Activated CD8-positive, alpha-beta T cell treated with anti-CD3 and anti-CD28 coated beads, Interleukin-2, amount 10 ng/mL, durations not matched to agents 7 days and 5 days (primary cell): ENCODE results near the gene ELMOD3. TPM values are rescaled to one million over a fixed set of nuclear protein-coding genes. Genes with fewer than 3 reads are reported as not detected.
"Not testable (repeated sequence)": the region's sequence is repeated elsewhere in the genome, so short reads cannot be mapped to it uniquely, and the experiment has no call there.

Source experiments
- ATAC-seq: fragments of 150-1000 bp; cut with Tn5 transposase; one replicate; pipeline ENCODE4 v1.10.0; 2021; ENCODE audit warnings: moderate library complexity
- CTCF ChIA-PET: fragments of 350-600 bp; sonication (Branson Sonifier 250); formaldehyde crosslinking; loops from one replicate; lab custom pipeline; 2021; ENCODE audit warnings: antibody characterized with exemption; lab: Charles Lee
- POLR2A ChIA-PET: fragments of 350-600 bp; sonication (Branson Sonifier 250); formaldehyde crosslinking; loops from one replicate; lab custom pipeline; 2021; ENCODE audit warnings: antibody characterized with exemption; lab: Charles Lee
- DNase-seq: peaks from one replicate; pipeline ENCODE4 v3.0.0-alpha.2; 2020
- H3K27ac Mint-ChIP-seq: one replicate; pipeline ENCODE4 v1.8.0; 2021; ENCODE audit warnings: mild to moderate bottlenecking, mixed read lengths
- H3K27me3 Mint-ChIP-seq: one replicate; pipeline ENCODE4 v1.8.0; 2021; ENCODE audit warnings: low read depth, mixed read lengths
- H3K36me3 Mint-ChIP-seq: one replicate; pipeline ENCODE4 v1.8.0; 2021; ENCODE audit warnings: low read depth, mixed read lengths
- H3K4me1 Mint-ChIP-seq: one replicate; pipeline ENCODE4 v1.8.0; 2021; ENCODE audit warnings: low read depth, mixed read lengths
- H3K4me3 Mint-ChIP-seq: one replicate; pipeline ENCODE4 v1.8.0; 2021; ENCODE audit warnings: mild to moderate bottlenecking, mixed read lengths
- H3K9me3 Mint-ChIP-seq: one replicate; pipeline ENCODE4 v1.8.0; 2022; ENCODE audit warnings: mixed read lengths; ENCODE audit not compliant: insufficient read depth
- total RNA-seq, 2 experiments: library from RNA; stranded (reverse); gene quantifications; one replicate each; pipeline ENCODE4 v1.2.3, GENCODE V29; 2021

Gene ELMOD3
- total RNA-seq, 2 experiments from 2014 or later, result 14.4 to 19.9 TPM

DNA sequence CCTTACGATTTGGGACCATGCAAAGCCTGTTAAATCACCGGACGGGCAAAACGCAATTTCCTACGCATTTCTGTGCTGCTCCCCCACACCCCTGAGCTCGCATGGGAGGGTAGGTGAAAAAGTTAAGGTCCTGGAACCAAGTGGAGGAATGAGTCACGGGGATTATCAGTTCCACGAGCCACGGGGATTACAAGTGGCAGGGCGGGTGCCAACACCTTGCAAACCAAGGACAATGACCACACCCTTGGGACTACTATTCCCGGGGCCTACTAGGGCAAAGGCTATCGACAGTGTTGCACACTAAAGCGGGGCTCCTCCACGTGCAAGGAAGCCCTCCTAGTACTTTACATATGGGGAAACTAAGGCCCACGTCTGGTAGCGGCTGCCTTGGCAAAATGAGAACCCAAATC, 688 bp upstream of the ELMOD3 start:
- CTCF ChIA-PET, result interaction anchor here (0.7 to 2.4 kb wide), 9 partner anchors 11 to 198 kb away, joined by 3 to 12 read pairs (median 4); partner anchors contain the start of genes MAT2A and TGOLN2
- H3K36me3 Mint-ChIP-seq, result peaks cover 56% of the 10 kb centered on the region
- DNase-seq, result no peak

DNA sequence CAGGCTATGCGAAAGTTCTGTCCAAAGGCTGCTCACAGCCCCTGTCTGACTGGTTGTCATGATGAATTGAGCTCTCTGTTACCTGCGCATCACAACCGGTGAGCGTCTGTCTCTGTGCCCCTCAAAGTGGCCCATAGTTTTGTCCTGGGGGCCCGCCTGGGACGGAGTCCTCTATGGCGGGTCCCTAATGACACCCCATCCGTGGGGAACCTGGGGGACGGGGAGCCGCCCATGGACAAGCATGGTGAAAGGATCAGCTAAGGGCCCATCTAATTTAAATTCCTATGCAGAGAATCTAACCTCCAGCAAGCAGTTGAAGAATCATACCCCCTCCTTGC, 473 bp downstream of the ELMOD3 start:
- peak overlapping the region; percentile 99 for H3K27ac Mint-ChIP-seq
- DNase-seq (no peak), ATAC-seq (no peak)
- H3K4me3 Mint-ChIP-seq, result peak overlapping the region; percentile 99
- peaks cover 45% of the 10 kb centered on the region for H3K4me1 Mint-ChIP-seq
- CTCF ChIA-PET, result interaction anchor here (0.9 to 2.4 kb wide), 9 partner anchors 9 to 282 kb away, joined by 3 to 12 read pairs (median 5); partner anchors contain the start of genes MAT2A and TGOLN2
- no peaks in the 10 kb centered on the region for H3K27me3 Mint-ChIP-seq
- POLR2A ChIA-PET, result interaction anchor here (0.7 to 3.0 kb wide), 22 partner anchors 8 to 447 kb away, joined by 3 to 54 read pairs (median 4); partner anchors contain the start of genes GGCX, MAT2A and TGOLN2
- no peaks in the 10 kb centered on the region for H3K9me3 Mint-ChIP-seq
- peaks cover 53% of the 10 kb centered on the region for H3K36me3 Mint-ChIP-seq

More for the DNA sequence above, 688 bp upstream of the ELMOD3 start:
- H3K27ac Mint-ChIP-seq, result peak overlapping the region; percentile 99
- H3K27me3 Mint-ChIP-seq, result no peaks in the 10 kb centered on the region
- POLR2A ChIA-PET, result interaction anchor here (0.6 to 3.0 kb wide), 19 partner anchors 10 to 445 kb away, joined by 3 to 54 read pairs (median 4); partner anchors contain the start of genes GGCX, MAT2A and TGOLN2
- no peaks in the 10 kb centered on the region for H3K9me3 Mint-ChIP-seq
- peaks cover 47% of the 10 kb centered on the region for H3K4me1 Mint-ChIP-seq
- ATAC-seq, result no peak
- peak overlapping the region; percentile 99 for H3K4me3 Mint-ChIP-seq

DNA sequence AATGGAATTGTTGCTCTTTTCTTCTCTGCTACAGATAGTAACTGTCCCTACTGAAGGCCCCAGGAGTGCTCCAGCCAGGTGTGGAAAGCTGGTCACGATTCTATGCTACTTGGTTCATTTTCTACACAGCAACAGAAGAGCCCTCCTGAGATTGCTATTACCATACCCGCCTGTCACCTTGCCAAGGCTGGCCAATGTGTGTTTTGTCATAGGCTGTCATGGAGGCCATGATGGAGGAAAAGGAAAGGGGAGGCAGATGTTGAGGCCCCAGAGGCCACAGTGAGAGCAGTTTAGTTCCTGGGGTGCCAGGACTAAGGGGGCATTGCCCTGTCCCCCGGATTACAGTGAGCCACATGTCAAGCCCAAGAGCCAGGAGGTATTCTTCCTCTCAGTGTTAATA, 952 bp downstream of the ELMOD3 start:
- Mint-ChIP-seq H3K4me3 (peak overlapping the region; percentile 99), H3K4me1 (peaks cover 45% of the 10 kb centered on the region), H3K36me3 (peaks cover 48% of the 10 kb centered on the region), H3K27me3 (no peaks in the 10 kb centered on the region), H3K9me3 (no peaks in the 10 kb centered on the region), H3K27ac (peak overlapping the region; percentile 50)
- ATAC-seq (no peak), DNase-seq (no peak)
- ChIA-PET CTCF (interaction anchor here (1.1 to 2.4 kb wide), 6 partner anchors 29 to 282 kb away, joined by 4 to 12 read pairs (median 6); partner anchors contain the start of genes MAT2A and TGOLN2), POLR2A (interaction anchor here (0.9 to 3.0 kb wide), 6 partner anchors 9 to 239 kb away, joined by 3 to 54 read pairs (median 6); partner anchors contain the start of genes MAT2A and TGOLN2)

DNA sequence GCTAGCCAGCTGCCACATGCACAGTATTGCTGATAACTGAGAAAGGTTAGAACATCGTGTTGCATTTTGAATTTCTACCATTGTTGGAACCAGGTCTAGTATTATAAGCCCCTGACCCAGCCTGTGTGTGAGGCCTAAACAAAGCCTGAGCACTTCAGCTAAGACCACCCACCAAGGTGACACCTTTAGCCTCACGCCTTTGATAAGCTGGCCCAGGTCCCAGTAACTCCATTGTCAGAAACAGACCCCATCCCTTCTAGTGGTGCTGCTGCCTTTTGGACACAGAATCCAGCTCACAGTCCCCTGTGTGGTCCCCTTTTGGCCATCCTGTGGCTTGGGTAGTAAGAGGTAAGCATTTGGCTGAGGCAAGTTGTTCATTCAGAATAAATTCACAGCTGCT, 1.6 kb downstream of the ELMOD3 start:
- Mint-ChIP-seq H3K4me3 (peak overlapping the region; percentile 99), H3K27me3 (no peaks in the 10 kb centered on the region), H3K36me3 (peaks cover 44% of the 10 kb centered on the region), H3K4me1 (peaks cover 45% of the 10 kb centered on the region), H3K27ac (no peak overlapping the region), H3K9me3 (no peaks in the 10 kb centered on the region)
- ATAC-seq (no peak), DNase-seq (no peak)
- ChIA-PET CTCF (interaction anchor here (1.1 kb wide), 1 partner anchor 194 kb away, joined by 4 read pairs; no protein-coding TSS in a partner anchor), POLR2A (interaction anchor here (0.6 to 1.8 kb wide), 3 partner anchors 27 to 206 kb away, joined by 3 to 6 read pairs (median 4); partner anchors contain the start of gene MAT2A)

DNA sequence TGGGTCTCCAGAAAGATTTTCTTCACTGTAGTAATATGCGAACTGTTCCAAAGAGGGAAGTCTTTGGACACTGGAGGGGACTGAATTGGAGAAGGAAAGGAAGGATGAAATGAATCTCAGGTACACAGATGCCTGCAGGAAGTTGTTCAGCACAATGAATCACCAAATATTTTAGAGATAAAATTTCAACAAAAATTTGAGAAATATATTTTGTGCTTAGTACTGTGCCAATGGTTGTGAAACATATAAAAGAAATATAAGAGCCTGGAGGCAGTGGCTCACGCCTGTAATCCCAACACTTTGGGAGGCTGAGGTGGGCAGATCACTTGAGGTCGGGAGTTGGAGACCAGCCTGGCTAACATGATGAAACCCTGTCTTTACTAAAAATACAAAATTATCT, 3.2 kb downstream of the ELMOD3 start:
- Mint-ChIP-seq H3K27ac (no peak overlapping the region), H3K36me3 (peaks cover 44% of the 10 kb centered on the region), H3K4me1 (peaks cover 38% of the 10 kb centered on the region), H3K9me3 (no peaks in the 10 kb centered on the region), H3K4me3 (no peak overlapping the region), H3K27me3 (no peaks in the 10 kb centered on the region)
- ATAC-seq, result no peak
- CTCF ChIA-PET, result interaction anchor here (1.2 to 1.3 kb wide), 2 partner anchors 62 to 198 kb away, joined by 3 to 4 read pairs; no protein-coding TSS in a partner anchor
- DNase-seq, result no peak
- POLR2A ChIA-PET, result interaction anchor here (1.8 kb wide), 1 partner anchor 181 kb away, joined by 6 read pairs; the partner anchor contains the start of gene MAT2A

DNA sequence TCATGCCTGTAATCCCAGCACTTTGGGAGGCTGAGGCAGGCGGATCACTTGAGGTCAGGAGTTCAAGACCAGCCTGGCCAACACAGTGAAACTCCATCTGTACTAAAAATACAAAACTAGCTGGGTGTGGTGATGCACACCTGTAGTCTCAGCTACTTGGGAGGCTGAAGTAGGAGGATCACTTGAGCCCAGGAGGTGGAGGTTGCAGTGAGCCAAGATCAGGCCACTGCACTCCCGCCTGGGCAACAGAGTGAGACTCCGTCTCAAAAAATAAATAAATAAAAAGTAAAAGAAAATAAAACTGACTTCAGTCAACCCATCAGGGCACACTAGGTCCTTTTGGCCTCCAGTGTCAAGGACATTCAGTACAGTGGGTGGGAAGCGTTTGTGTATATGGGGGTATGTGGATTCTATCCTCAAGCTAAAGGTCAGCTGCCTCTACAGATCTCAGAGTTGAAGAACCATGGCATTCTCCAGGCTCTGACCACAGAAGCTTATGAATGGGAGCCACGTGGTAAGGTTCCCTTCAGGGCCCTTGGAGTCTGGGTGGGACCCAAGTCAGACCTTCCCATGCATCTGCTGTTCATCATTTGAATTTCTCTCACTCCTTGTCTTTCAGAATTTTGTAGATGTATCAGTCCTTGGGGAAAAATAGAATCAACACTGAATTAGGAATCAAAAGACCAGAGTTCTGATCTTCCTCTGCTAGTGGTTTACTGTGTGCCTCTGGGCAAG, 8.3 kb downstream of the ELMOD3 start:
- ATAC-seq, H3K4me1 Mint-ChIP-seq, H3K4me3 Mint-ChIP-seq, DNase-seq, H3K27ac Mint-ChIP-seq, CTCF ChIA-PET, H3K27me3 Mint-ChIP-seq, H3K9me3 Mint-ChIP-seq: not testable (repeated sequence)
- peaks cover 27% of the 10 kb centered on the region for H3K36me3 Mint-ChIP-seq
- POLR2A ChIA-PET, result interaction anchor here (1.4 kb wide), 1 partner anchor 8 kb away, joined by 5 read pairs; the partner anchor contains the start of genes ELMOD3 and RETSAT

DNA sequence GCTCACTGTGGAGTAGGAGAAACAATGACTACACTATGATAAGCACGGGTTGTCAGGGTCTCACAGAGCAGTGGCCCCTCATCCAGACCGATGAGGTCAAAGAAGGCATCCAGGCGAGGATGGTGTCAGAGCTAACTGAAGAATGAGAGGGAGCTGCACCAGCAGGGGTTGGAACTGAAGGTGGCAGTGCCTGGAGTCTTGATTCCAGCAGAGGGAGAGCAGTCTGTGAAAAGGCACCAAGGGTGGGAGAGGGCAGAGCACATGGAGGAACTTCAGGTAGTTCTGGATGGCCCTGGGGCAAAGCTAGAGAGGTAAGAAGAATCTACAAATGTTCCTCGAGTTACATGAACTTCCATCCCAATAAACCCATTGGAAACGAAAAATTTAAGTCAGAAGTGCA, 12.6 kb downstream of the ELMOD3 start:
- ATAC-seq, result no peak
- no peak overlapping the region for H3K27ac Mint-ChIP-seq
- ChIA-PET CTCF (no interaction called here), POLR2A (interaction anchor here (1.9 kb wide), 1 partner anchor 39 kb away, joined by 5 read pairs; the partner anchor contains the start of gene TGOLN2)
- H3K36me3 Mint-ChIP-seq, result peaks cover 10% of the 10 kb centered on the region
- H3K4me3 Mint-ChIP-seq, result no peak overlapping the region
- no peak for DNase-seq
- H3K27me3 Mint-ChIP-seq, result no peaks in the 10 kb centered on the region
- no peaks in the 10 kb centered on the region for H3K9me3 Mint-ChIP-seq
- no peaks in the 10 kb centered on the region for H3K4me1 Mint-ChIP-seq

DNA sequence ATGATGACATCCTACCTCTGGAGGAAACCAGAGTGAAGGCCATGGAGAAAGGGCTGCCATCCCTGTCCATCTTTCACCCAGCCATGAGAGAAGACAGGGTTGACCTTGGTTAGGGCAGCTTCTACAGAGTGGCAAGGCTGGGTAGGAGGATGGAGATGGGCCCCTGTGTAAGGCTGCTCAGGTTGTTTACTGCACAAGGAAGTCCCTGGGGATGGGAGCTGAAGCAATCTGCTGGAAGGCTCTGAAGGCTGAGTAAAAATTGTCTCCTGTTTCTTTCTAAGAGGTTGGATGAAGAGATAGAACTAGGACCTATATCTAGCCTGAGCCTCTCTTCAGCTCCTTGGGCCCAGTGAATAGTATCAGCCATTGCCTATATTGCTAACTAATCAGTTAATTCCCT, 14.4 kb downstream of the ELMOD3 start:
- DNase-seq, result no peak
- Mint-ChIP-seq H3K4me3 (no peak overlapping the region), H3K27me3 (no peaks in the 10 kb centered on the region), H3K27ac (peak overlapping the region; percentile 46), H3K36me3 (peaks cover 7% of the 10 kb centered on the region), H3K4me1 (no peaks in the 10 kb centered on the region), H3K9me3 (no peaks in the 10 kb centered on the region)
- POLR2A ChIA-PET, result no interaction called here
- ATAC-seq, result no peak
- CTCF ChIA-PET, result no interaction called here

DNA sequence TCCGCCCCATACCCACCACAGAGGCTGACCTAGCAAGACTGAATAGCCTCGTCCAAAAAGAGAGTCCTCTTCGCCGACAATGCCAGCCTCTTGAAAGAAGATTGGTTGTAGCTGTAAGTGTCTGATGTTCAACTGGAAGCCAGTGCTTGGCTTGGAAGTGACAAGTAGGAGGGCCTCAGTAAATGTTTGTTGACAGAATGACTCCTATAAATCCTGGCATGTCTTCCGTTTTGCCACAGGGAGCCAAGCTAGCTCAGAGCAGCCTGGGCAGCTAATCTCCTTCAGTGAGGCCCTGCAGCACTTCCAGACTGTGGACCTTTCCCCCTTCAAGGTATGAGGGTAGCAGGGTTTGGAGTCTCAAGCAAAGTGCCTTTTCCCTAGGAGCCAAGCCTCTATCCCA, 14.9 kb downstream of the ELMOD3 start:
- DNase-seq (no peak), ATAC-seq (no peak)
- H3K4me3 Mint-ChIP-seq, result no peak overlapping the region
- ChIA-PET POLR2A (interaction anchor here (1.1 kb wide), 1 partner anchor 15 kb away, joined by 5 read pairs; the partner anchor contains the start of genes ELMOD3 and RETSAT), CTCF (interaction anchor here (0.6 kb wide), 1 partner anchor 14 kb away, joined by 3 read pairs; no protein-coding TSS in a partner anchor)
- H3K9me3 Mint-ChIP-seq, result no peaks in the 10 kb centered on the region
- peaks cover 9% of the 10 kb centered on the region for H3K36me3 Mint-ChIP-seq
- no peak overlapping the region for H3K27ac Mint-ChIP-seq
- H3K4me1 Mint-ChIP-seq, result no peaks in the 10 kb centered on the region
- no peaks in the 10 kb centered on the region for H3K27me3 Mint-ChIP-seq

DNA sequence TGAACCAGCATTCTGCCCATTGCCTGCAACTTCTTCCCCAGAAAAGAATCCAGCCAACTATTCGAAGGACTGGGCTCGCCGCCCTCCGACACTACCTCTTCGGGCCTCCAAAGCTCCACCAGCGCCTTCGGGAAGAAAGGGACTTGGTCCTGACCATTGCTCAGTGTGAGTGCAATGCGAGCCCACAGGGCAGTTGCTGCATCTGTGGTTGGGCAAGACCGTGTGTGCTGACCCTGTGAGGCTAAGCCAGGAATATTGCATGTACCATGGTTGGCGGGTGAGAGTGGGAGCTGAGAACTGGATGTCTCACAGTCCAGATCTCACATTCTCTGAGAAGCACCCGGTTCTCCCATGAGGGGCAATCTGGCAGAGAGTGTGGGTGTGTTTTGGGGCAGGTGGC, 16.5 kb downstream of the ELMOD3 start:
- CTCF ChIA-PET, result no interaction called here
- Mint-ChIP-seq H3K36me3 (peaks cover 13% of the 10 kb centered on the region), H3K4me1 (no peaks in the 10 kb centered on the region), H3K27ac (no peak overlapping the region), H3K9me3 (no peaks in the 10 kb centered on the region), H3K4me3 (no peak overlapping the region), H3K27me3 (no peaks in the 10 kb centered on the region)
- ATAC-seq (no peak), DNase-seq (no peak)
- POLR2A ChIA-PET, result interaction anchor here (1.1 kb wide), 2 partner anchors 16 to 44 kb away, joined by 3 to 5 read pairs; partner anchors contain the start of genes ELMOD3 and RETSAT

DNA sequence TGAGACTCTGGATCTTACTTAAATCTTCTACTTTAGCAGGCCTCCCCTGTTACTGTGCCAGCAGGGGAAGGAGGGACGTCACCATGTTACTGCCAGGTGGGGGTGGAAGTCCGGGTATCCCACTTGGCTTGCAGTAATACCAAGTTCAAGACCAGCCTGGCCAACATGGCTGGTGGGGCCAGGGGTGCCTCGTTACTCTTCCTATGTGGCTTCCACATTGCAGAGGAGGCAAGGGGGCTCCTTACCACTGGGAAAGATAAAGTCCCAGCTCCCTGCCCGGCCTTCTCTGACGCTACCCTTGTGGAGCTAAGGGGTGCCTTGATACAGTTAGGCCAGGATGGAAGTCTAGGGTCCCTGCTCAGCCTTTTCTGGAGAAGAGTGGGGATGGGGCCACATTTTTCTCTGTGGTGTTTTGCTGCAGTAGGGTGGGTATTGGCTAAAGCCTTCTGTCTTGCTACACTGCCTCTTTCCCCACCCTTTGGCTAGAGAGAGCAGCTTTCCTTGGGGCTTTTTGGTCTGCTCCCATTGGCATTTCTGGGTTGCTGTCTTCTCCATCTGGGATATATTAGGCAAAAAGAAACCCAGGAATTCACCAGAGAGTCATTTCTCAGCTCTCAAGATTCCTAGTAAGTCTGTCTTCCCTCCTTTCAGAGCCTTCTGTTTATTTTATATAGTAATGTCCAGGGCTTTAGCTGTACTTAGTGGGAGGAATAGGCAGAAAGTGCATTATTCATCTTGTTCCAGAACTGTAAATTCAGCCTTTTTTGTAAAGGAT, 21.9 kb downstream of the ELMOD3 start:
- Mint-ChIP-seq H3K27me3 (no peaks in the 10 kb centered on the region), H3K4me3 (no peak overlapping the region), H3K36me3 (peaks cover 44% of the 10 kb centered on the region), H3K27ac (no peak overlapping the region), H3K4me1 (no peaks in the 10 kb centered on the region), H3K9me3 (peaks cover 4% of the 10 kb centered on the region)
- ATAC-seq (no peak), DNase-seq (no peak)
- ChIA-PET POLR2A (interaction anchor here (1.1 kb wide), 1 partner anchor 40 kb away, joined by 3 read pairs; no protein-coding TSS in a partner anchor), CTCF (interaction anchor here (1.3 kb wide), 1 partner anchor 15 kb away, joined by 3 read pairs; no protein-coding TSS in a partner anchor)
